SK-N-SH (cell line): ENCODE results near the gene CDK18. TPM values are rescaled to one million over a fixed set of nuclear protein-coding genes. Genes with fewer than 3 reads are reported as not detected.

Experiments used
- CTCF ChIA-PET: fragments of 300-600, 350-600 bp; formaldehyde crosslinking; extraction: SDS; loops from one replicate; lab custom pipeline; 2021; lab: Yijun Ruan, JAX
- POLR2A ChIA-PET: fragments of 350-600 bp; sonication (Branson Sonifier 250); formaldehyde crosslinking; extraction: SDS; loops from one replicate; lab custom pipeline; 2020; ENCODE audit warnings: antibody characterized with exemption, inconsistent platforms; lab: Yijun Ruan, JAX
- DNase-seq: peaks from one replicate; pipeline ENCODE4 v3.0.0; 2012
- H2AFZ ChIP-seq: fragments of 200-600 bp; sonication (generic); 2 replicates; pipeline ENCODE4 v1.8.1; 2016; ENCODE audit warnings: antibody characterized with exemption, mild to moderate bottlenecking, low read depth
- H3F3A ChIP-seq: fragments of 200-600 bp; sonication (generic); replicated peaks from 2 replicates; pipeline ENCODE3; 2016; ENCODE audit warnings: antibody characterized with exemption, mild to moderate bottlenecking; ENCODE audit not compliant: insufficient read depth
- H3K27ac ChIP-seq, 2 experiments: fragments of 200-500 bp in 1 of 2; fragments of 200-600 bp in 1 of 2; sonication (Bioruptor generic) in 1 of 2; sonication (generic), shearing (Covaris generic) in 1 of 2; 2 replicates each; pipeline versions ENCODE4 v1.5.1 to v1.6.1; 2014 to 2016; ENCODE audit warnings: low read depth in 2 of 2, inconsistent platforms in 1 of 2, low read length in 1 of 2, mild to moderate bottlenecking in 1 of 2, mixed read lengths in 1 of 2
- H3K27me3 ChIP-seq: fragments of 200-600 bp; sonication (generic), shearing (Covaris generic); 2 replicates; pipeline ENCODE4 v1.6.1; 2016; ENCODE audit warnings: mixed run types; ENCODE audit not compliant: insufficient read depth
- H3K36me3 ChIP-seq, 2 experiments: fragments of 200-500 bp in 1 of 2; fragments of 200-600 bp in 1 of 2; sonication (Bioruptor generic) in 1 of 2; sonication (generic) in 1 of 2; replicated peaks in 1 of 2; 2 replicates each; pipeline versions ENCODE3 to v1.5.1; 2014 to 2016; ENCODE audit warnings: low read length in 1 of 2, mild to moderate bottlenecking in 1 of 2; ENCODE audit not compliant: insufficient read depth in 2 of 2, control insufficient read depth in 1 of 2
- H3K4me1 ChIP-seq, 2 experiments: fragments of 200-500 bp in 1 of 2; fragments of 200-600 bp in 1 of 2; sonication (Bioruptor generic) in 1 of 2; sonication (generic), shearing (Covaris generic) in 1 of 2; 2 replicates each; pipeline versions ENCODE4 v1.5.1 to v1.6.1; 2014 to 2016; ENCODE audit warnings: low read depth in 1 of 2, low read length in 1 of 2, mixed run types in 1 of 2; ENCODE audit not compliant: insufficient read depth in 2 of 2, control insufficient read depth in 1 of 2
- H3K4me2 ChIP-seq: fragments of 200-600 bp; sonication (generic), shearing (Covaris generic); 2 replicates; pipeline ENCODE4 v1.6.1; 2017; ENCODE audit warnings: mixed run types
- H3K4me3 ChIP-seq, 2 experiments: fragments of 200-500 bp in 1 of 2; fragments of 200-600 bp in 1 of 2; sonication (Bioruptor generic) in 1 of 2; sonication (generic), shearing (Covaris generic) in 1 of 2; 2 replicates each; pipeline versions ENCODE4 v1.5.1 to v1.8.1; 2014 to 2016; ENCODE audit warnings: low read depth in 2 of 2, inconsistent platforms in 1 of 2, low read length in 1 of 2, mild to moderate bottlenecking in 1 of 2, mixed read lengths in 1 of 2, moderate library complexity in 1 of 2
- H3K79me2 ChIP-seq: fragments of 200-600 bp; sonication (generic); 2 replicates; pipeline ENCODE4 v1.8.1; 2017; ENCODE audit warnings: mild to moderate bottlenecking; ENCODE audit not compliant: insufficient read depth
- H3K9ac ChIP-seq: fragments of 200-600 bp; sonication (generic); 2 replicates; pipeline ENCODE4 v1.6.1; 2017; ENCODE audit warnings: mixed run types
- H3K9me2 ChIP-seq: fragments of 200-600 bp; sonication (generic); 2 replicates; pipeline ENCODE4 v1.6.1; 2017; ENCODE audit warnings: mixed run types
- H3K9me3 ChIP-seq: fragments of 200-600 bp; sonication (generic); 2 replicates; pipeline ENCODE4 v1.6.1; 2017; ENCODE audit warnings: mixed run types, mild to moderate bottlenecking, moderate library complexity
- H4K20me1 ChIP-seq: fragments of 200-600 bp; sonication (generic); 2 replicates; pipeline ENCODE4 v1.6.1; 2017; ENCODE audit warnings: mild to moderate bottlenecking, mixed run types; ENCODE audit not compliant: insufficient read depth
- EP300 ChIP-seq, 2 experiments: IDR thresholded peaks; 2 replicates each; pipeline versions ENCODE4 v1.4.0 to v1.6.1; 2012; ENCODE audit warnings: borderline replicate concordance in 1 of 2, low read depth in 1 of 2, low read length in 1 of 2
- JUND ChIP-seq: IDR thresholded peaks from 2 replicates; pipeline ENCODE4 v1.4.0; 2012
- MXI1 ChIP-seq: IDR thresholded peaks from 2 replicates; pipeline ENCODE4 v1.6.1; 2012; ENCODE audit warnings: mild to moderate bottlenecking, low read depth, low read length, improper control_type of control experiment
- RXRA ChIP-seq: IDR thresholded peaks from 2 replicates; pipeline ENCODE4 v1.4.0; 2012; ENCODE audit warnings: low read depth, mild to moderate bottlenecking, borderline replicate concordance
- TCF12 ChIP-seq: IDR thresholded peaks from 2 replicates; pipeline ENCODE4 v1.4.0; 2012
- WGBS: methylation state at CpG from one replicate; pipeline ENCODE4 v1.1.6; 2017; ENCODE audit warnings: low lambda C conversion rate; 5-methylcytosine and 5-hydroxymethylcytosine counted together
- polyA plus RNA-seq, 3 experiments: library from polyadenylated mRNA; depleted of rRNA; stranded (reverse); fragments of >200 nt; gene quantifications; 2 replicates each; pipeline ENCODE4 v1.2.3, GENCODE V29; 2012
- TF ChIP-seq, protein P1 (sequence below): fragments of 150-350 bp; IDR thresholded peaks from 2 replicates; pipeline ENCODE4 v1.6.1; 2017; ENCODE audit warnings: antibody characterized with exemption, low read length, low read depth, borderline replicate concordance
- TF ChIP-seq, protein P2 (sequence below): IDR thresholded peaks from 2 replicates; pipeline ENCODE4; 2012

The CDK18 gene
- polyA plus RNA-seq, 1 of the 3 experiments (the other 2 are of a cell fraction): 2.5 TPM

DNA sequence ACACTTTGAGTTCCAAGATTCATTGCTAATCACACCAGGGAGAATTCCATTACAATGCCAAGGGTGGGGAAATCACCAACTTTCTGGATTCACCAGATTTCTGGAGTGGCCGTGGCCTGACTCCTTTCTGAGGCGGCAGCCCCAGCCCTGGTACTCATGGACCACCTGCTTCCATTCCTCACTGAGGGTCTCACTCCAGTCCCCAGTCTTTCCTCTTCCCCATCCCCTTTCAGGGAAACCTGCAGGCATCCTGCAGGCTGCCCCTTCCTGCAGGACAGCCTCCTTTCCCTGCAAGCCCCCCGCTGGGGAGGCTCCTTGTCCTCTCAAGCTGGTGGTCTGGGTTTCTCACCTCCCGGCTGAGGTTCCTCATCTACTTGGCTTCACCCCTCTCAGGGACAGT is 12.7 kb upstream of the CDK18 start:
- H3K36me3 ChIP-seq: no peaks in the 10 kb centered on the region
- no peak overlapping the region for H3K4me2 ChIP-seq
- TF ChIP-seq RXRA: no peak
- TF ChIP-seq JUND: no peak
- TF ChIP-seq, protein P1, sequence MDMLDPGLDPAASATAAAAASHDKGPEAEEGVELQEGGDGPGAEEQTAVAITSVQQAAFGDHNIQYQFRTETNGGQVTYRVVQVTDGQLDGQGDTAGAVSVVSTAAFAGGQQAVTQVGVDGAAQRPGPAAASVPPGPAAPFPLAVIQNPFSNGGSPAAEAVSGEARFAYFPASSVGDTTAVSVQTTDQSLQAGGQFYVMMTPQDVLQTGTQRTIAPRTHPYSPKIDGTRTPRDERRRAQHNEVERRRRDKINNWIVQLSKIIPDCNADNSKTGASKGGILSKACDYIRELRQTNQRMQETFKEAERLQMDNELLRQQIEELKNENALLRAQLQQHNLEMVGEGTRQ: no peak
- TF ChIP-seq MXI1: no peak
- no peaks in the 10 kb centered on the region for H3F3A ChIP-seq
- ChIA-PET POLR2A (no interaction called here), CTCF (interaction anchor here (0.9 to 45.6 kb wide), 6 partner anchors 9 to 165 kb away, joined by 3 to 1333 read pairs (median 54); partner anchors contain the start of gene CDK18)
- H3K9me2 ChIP-seq: no peaks in the 10 kb centered on the region
- H3K4me1 ChIP-seq: peaks cover 20 to 21% of the 10 kb centered on the region in 2 experiments; a peak in 3 of 4 replicates
- H3K9me3 ChIP-seq: no peaks in the 10 kb centered on the region
- no peak for DNase-seq
- WGBS: 63% methylated on average over 3 of the region's 4 CpGs
- no peak overlapping the region for H2AFZ ChIP-seq
- no peaks in the 10 kb centered on the region; the same call in 1 of the 2 replicates for H4K20me1 ChIP-seq
- peaks cover 5% of the 10 kb centered on the region; the same call in 1 of the 2 replicates for H3K27me3 ChIP-seq
- no peak overlapping the region for H3K27ac ChIP-seq
- H3K9ac ChIP-seq: no peak overlapping the region
- H3K79me2 ChIP-seq: no peaks in the 10 kb centered on the region
- no peak overlapping the region for H3K4me3 ChIP-seq

GRCh38 chr1:205492201-205492667 is 12.2 kb upstream of the CDK18 start:
- H3K79me2 ChIP-seq: no peaks in the 10 kb centered on the region
- no peaks in the 10 kb centered on the region for H3F3A ChIP-seq
- 0 out of 2 replicates have a peak, but pooled peaks have one; percentile 28 for TF ChIP-seq TCF12
- TF ChIP-seq, protein P1: no peak
- TF ChIP-seq EP300 (IDR thresholded peaks at IDR 0.05; ENCODE audit: borderline replicate concordance in 1 of 2, low read depth in 1 of 2, low read length in 1 of 2): no peak
- TF ChIP-seq, protein P2, sequence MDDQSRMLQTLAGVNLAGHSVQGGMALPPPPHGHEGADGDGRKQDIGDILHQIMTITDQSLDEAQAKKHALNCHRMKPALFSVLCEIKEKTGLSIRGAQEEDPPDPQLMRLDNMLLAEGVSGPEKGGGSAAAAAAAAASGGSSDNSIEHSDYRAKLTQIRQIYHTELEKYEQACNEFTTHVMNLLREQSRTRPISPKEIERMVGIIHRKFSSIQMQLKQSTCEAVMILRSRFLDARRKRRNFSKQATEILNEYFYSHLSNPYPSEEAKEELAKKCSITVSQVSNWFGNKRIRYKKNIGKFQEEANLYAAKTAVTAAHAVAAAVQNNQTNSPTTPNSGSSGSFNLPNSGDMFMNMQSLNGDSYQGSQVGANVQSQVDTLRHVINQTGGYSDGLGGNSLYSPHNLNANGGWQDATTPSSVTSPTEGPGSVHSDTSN: peak; percentile 36; the same call in 1 of the 2 replicates
- H3K4me3 ChIP-seq: no peak overlapping the region
- H2AFZ ChIP-seq: no peak overlapping the region
- no peak overlapping the region for H3K9ac ChIP-seq
- POLR2A ChIA-PET: no interaction called here
- CTCF ChIA-PET: interaction anchor here (0.6 to 45.6 kb wide), 9 partner anchors 6 to 253 kb away, joined by 3 to 1333 read pairs (median 15); partner anchors contain the start of gene CDK18
- 76% methylated on average over 2 of the region's 2 CpGs for WGBS
- DNase-seq: no peak
- no peak overlapping the region for H3K27ac ChIP-seq
- H3K9me3 ChIP-seq: no peaks in the 10 kb centered on the region
- peaks cover 20 to 21% of the 10 kb centered on the region in 2 experiments; a peak in 3 of 4 replicates for H3K4me1 ChIP-seq
- no peaks in the 10 kb centered on the region for H3K36me3 ChIP-seq
- no peaks in the 10 kb centered on the region; the same call in 1 of the 2 replicates for H4K20me1 ChIP-seq
- H3K4me2 ChIP-seq: peak overlapping the region; percentile 71
- H3K27me3 ChIP-seq: peaks cover 5% of the 10 kb centered on the region; the same call in 1 of the 2 replicates
- no peaks in the 10 kb centered on the region for H3K9me2 ChIP-seq
